ENCODE results near the gene LHFPL2. TPM values are rescaled to one million over a fixed set of nuclear protein-coding genes. Genes with fewer than 3 reads are reported as not detected.

LHFPL2 gene
- total and polyA plus RNA-seq, 2 of the 4 experiments (the other 2 are of a cell fraction), result 6.5 to 11.3 TPM

DNA sequence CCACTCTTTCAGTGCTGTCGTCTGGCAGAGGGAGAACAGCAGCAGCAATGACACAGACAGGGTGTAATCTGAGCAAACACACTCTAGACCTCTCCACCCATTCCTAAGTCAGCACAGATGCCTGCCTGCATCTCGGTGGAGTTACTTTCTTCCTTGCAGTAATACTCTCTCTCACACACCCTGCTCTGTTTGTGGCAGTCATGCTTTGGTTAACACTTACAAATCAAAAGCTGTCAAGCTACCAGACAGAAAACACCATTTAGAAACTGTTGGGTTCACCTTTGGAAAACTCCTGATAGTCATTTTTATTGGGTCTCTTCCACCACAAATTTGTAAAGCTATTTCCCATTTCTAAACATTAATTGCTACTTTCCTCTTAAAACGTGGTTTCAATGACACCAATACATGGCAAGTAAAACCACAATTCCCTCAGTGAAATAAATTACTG, 27.3 kb downstream of the LHFPL2 start:
- no peak overlapping the region for H3K4me3 ChIP-seq (ENCODE audit: insufficient read depth, low read depth, low read length)
- H2BK5ac ChIP-seq (ENCODE audit: low read depth, low read length, poor library complexity, severe bottlenecking), result no peak overlapping the region
- H3K9me1 ChIP-seq (ENCODE audit: insufficient read depth, low read length), result peaks cover 13% of the 10 kb centered on the region
- no peak overlapping the region for H3K56ac ChIP-seq (ENCODE audit: extremely low read depth, insufficient read depth, low read length)
- H4K91ac ChIP-seq (ENCODE audit: insufficient read depth, low read depth, low read length), result no peak overlapping the region
- ChIA-PET POLR2A (ENCODE audit: unreplicated experiment) (no interaction called here), CTCF (no interaction called here)
- ATAC-seq (ENCODE audit: low read depth) (peak; percentile 84), DNase-seq (peak; percentile 56)
- peaks cover 7 to 42% of the 10 kb centered on the region in 2 experiments for H3K79me1 ChIP-seq (ENCODE audit: low read depth in 1 of 2, low read length in 2 of 2)
- no TSS peak for BruUV-seq (replicated peaks)
- peaks cover 4% of the 10 kb centered on the region for H3K9me3 ChIP-seq (ENCODE audit: control insufficient read depth, insufficient read depth, low read length)
- H4K5ac ChIP-seq (ENCODE audit: low read depth, low read length), result no peak overlapping the region
- H3K4me2 ChIP-seq (ENCODE audit: low read depth, low read length), result no peak overlapping the region
- no peak overlapping the region for H3K4ac ChIP-seq (ENCODE audit: low read depth, low read length)
- H3K36me3 ChIP-seq (ENCODE audit: control insufficient read depth, insufficient read depth, low read length), result peaks cover 39% of the 10 kb centered on the region
- no peak overlapping the region for H2AK9ac ChIP-seq (replicated peaks; ENCODE audit: low read depth, low read length, poor library complexity)
- H3K27ac ChIP-seq (ENCODE audit: insufficient read depth, low read length), result no peak overlapping the region
- in situ Hi-C loops (cut with MboI; ENCODE audit: low sequenced_read_pairs) (no loop called here), intact Hi-C loops (cut with micrococcal nuclease) (loop anchor here (10.0 kb wide), 1 partner anchor 297 kb away; no protein-coding TSS in a partner anchor), dilution Hi-C loops (cut with HindIII; ENCODE audit: low sequenced_read_pairs, unreplicated experiment) (no loop called here)
- H4K8ac ChIP-seq (ENCODE audit: low read depth in 2 of 2, low read length in 2 of 2), result no peak overlapping the region
- H3K14ac ChIP-seq (replicated peaks; ENCODE audit: low read depth, low read length), result no peak overlapping the region
- no peaks in the 10 kb centered on the region for H3K27me3 ChIP-seq (ENCODE audit: control insufficient read depth, insufficient read depth, low read length)
- no peak overlapping the region for H2AK5ac ChIP-seq (ENCODE audit: low read depth, low read length)
- WGBS, 2 experiments (ENCODE audit: extremely low coverage in 2 of 2, insufficient read length in 1 of 2), result 23% methylated on average over 2 of the region's 3 CpGs; no CpG with 5 or more reads in 1 of the 2 experiments
- TF ChIP-seq POLR2A (IDR thresholded peaks at IDR 0.05; ENCODE audit: low read depth, low read length), result no peak
- TF ChIP-seq CHD1 (IDR thresholded peaks at IDR 0.05; ENCODE audit: low read depth, low read length), result no peak
- TF ChIP-seq BHLHE40 (IDR thresholded peaks at IDR 0.05; ENCODE audit: low read depth, low read length), result no peak
- TF ChIP-seq RFX5 (IDR thresholded peaks at IDR 0.05; ENCODE audit: low read depth, low read length), result no peak
- no peak for TF ChIP-seq MAZ (IDR thresholded peaks at IDR 0.05; ENCODE audit: borderline replicate concordance, low read depth, low read length)
- no peak for TF ChIP-seq RAD21 (IDR thresholded peaks at IDR 0.05; ENCODE audit: low read length)
- no peak for TF ChIP-seq MXI1 (IDR thresholded peaks at IDR 0.05; ENCODE audit: borderline replicate concordance, low read depth, low read length)
- TF ChIP-seq ELK1 (IDR thresholded peaks at IDR 0.05; ENCODE audit: borderline replicate concordance, low read depth, low read length), result no peak
- no peak for TF ChIP-seq FOS (IDR thresholded peaks at IDR 0.05; ENCODE audit: low read depth, low read length)
- no peak for TF ChIP-seq RCOR1 (IDR thresholded peaks at IDR 0.05; ENCODE audit: insufficient replicate concordance, low read length)
- TF ChIP-seq USF2 (IDR thresholded peaks at IDR 0.05; ENCODE audit: low read depth, low read length), result no peak
- TF ChIP-seq MAFK (IDR thresholded peaks at IDR 0.05; ENCODE audit: low read depth, low read length), result no peak
- no peak overlapping the region for H2BK20ac ChIP-seq (ENCODE audit: low read depth, low read length)
- H3K18ac ChIP-seq (ENCODE audit: low read depth, low read length), result no peak overlapping the region
- H2AFZ ChIP-seq (replicated peaks; ENCODE audit: low read length, poor library complexity), result no peak overlapping the region
- no peak overlapping the region for H2BK15ac ChIP-seq (ENCODE audit: low read depth, low read length)
- H3K9ac ChIP-seq (ENCODE audit: low read depth, low read length), result no peak overlapping the region
- peaks cover 5% of the 10 kb centered on the region for H3K4me1 ChIP-seq (ENCODE audit: control insufficient read depth, insufficient read depth, low read length)
- no peak overlapping the region for H2BK120ac ChIP-seq (ENCODE audit: low read depth, low read length)
- H3K23ac ChIP-seq (ENCODE audit: low read depth, low read length), result no peak overlapping the region
- H4K20me1 ChIP-seq (ENCODE audit: insufficient read depth, low read length), result peaks cover 30% of the 10 kb centered on the region; the same call in 1 of the 2 replicates

Measured in IMR-90 (cell line).